Measurements from ENCODE around the gene CNKSR2. TPM values are rescaled to one million over a fixed set of nuclear protein-coding genes. Genes with fewer than 3 reads are reported as not detected.

CNKSR2 gene
- total and polyA plus RNA-seq, 2 of the 13 experiments (the other 11 are each of a cell fraction or from before 2014, with no cell fraction given), result not detected

- FAIRE-seq, result no peak
- no TSS peak for BruUV-seq (replicated peaks)
- H3K36me3 ChIP-seq (replicated peaks in 1 of 2; ENCODE audit: control insufficient read depth in 1 of 2, insufficient read depth in 2 of 2, low read length in 2 of 2), result no peaks in the 10 kb centered on the region
These were observed 317.3 kb downstream of the CNKSR2 start for GRCh38 chrX:21691512-21692018.

More at GRCh38 chrX:21691512-21692018, 317.3 kb downstream of the CNKSR2 start:
- TF ChIP-seq ZNF891 (CRISPR knock-in tag; IDR thresholded peaks at IDR 0.05) (no peak), ARID4A (CRISPR knock-in tag; IDR thresholded peaks at IDR 0.05; ENCODE audit: borderline replicate concordance) (no peak), ZBTB43 (CRISPR knock-in tag; conservative IDR thresholded peaks at IDR 0.05) (no peak), TSC22D2 (CRISPR knock-in tag; IDR thresholded peaks at IDR 0.05; ENCODE audit: borderline replicate concordance) (no peak), ZNF12 (CRISPR knock-in tag; IDR thresholded peaks at IDR 0.05) (peak; percentile 38; the same call in 1 of the 2 replicates), MATR3 (CRISPR knock-in tag; IDR thresholded peaks at IDR 0.05) (no peak)
- DNase-seq (ENCODE audit: low spot score) (no peak), ATAC-seq (no peak)
- WGBS (ENCODE audit: low lambda C conversion rate), result 27% methylated on average over 3 of the region's 3 CpGs
- Histone ChIP-seq H4K20me1 (ENCODE audit: insufficient read depth, low read length) (no peaks in the 10 kb centered on the region), H3K9ac (ENCODE audit: insufficient read depth, low read depth, low read length) (no peak overlapping the region), H3K4me2 (ENCODE audit: low read depth, low read length) (no peak overlapping the region), H3K27ac (ENCODE audit: extremely low read length, insufficient read depth, low read length) (no peak overlapping the region), H3K27me3 (ENCODE audit: control insufficient read depth in 1 of 2, insufficient read depth in 2 of 2, low read length in 2 of 2) (no peaks in the 10 kb centered on the region), H3K79me2 (ENCODE audit: insufficient read depth, low read length) (no peaks in the 10 kb centered on the region), H3K4me3 (replicated peaks in 1 of 3; ENCODE audit: insufficient read depth in 1 of 3, low read depth in 2 of 3, low read length in 3 of 3) (no peak overlapping the region), H3K9me3 (ENCODE audit: low read length) (no peaks in the 10 kb centered on the region), H3K4me1 (ENCODE audit: insufficient read depth, low read length) (no peaks in the 10 kb centered on the region), H2AFZ (ENCODE audit: low read length) (no peak overlapping the region)
- intact Hi-C loops (cut with micrococcal nuclease; ENCODE audit: unreplicated experiment), result no loop called here
- POLR2A ChIA-PET, result no interaction called here
- in situ Hi-C loops (cut with HindIII; ENCODE audit: extremely low pct_ligation_motif_present, low pct_unique_long_range_greater_than_20kb), result no loop called here
- CTCF ChIA-PET (ENCODE audit: low intra/inter-chr PET ratio, low total read pairs), result no interaction called here

All from HepG2 (cell line).